Erythroblast (primary cell): ENCODE data around the gene CLDN1.

Experiments used
- GATA1 ChIP-seq: IDR thresholded peaks from 2 replicates; pipeline ENCODE4 v1.6.1; 2011; ENCODE audit warnings: low read depth, mild to moderate bottlenecking, control low read depth, low read length, moderate library complexity
- POLR2A ChIP-seq: IDR thresholded peaks from 2 replicates; pipeline ENCODE4 v1.6.1; 2011; ENCODE audit warnings: mild to moderate bottlenecking, low read length

DNA sequence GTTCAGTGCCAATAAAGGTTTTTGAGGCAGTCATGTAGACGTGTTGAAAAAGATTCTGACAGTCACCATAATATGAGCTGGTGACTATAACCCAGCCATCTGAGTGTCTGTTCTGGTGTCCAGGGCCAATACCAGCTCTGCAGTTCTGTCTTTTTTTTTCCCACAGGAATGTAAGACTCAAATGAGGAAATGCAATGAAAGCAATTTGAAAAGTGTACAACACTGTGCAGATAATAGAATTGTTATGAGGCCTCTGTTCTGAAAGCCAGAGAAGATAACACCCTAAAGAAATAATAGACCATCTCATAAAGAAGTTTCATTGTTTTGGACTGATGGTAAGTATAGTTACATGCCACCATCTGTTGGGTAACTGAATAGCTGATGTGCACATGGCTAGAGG is 57.1 kb downstream of the CLDN1 start:
- TF ChIP-seq POLR2A (no peak), GATA1 (no peak)
